ENCODE results near the gene CRACR2A.

- TF ChIP-seq ELK1 (IDR thresholded peaks at IDR 0.05; ENCODE audit: borderline replicate concordance, low read depth, low read length) (no peak), RFX5 (IDR thresholded peaks at IDR 0.05; ENCODE audit: low read depth, low read length) (no peak), POLR2A (IDR thresholded peaks at IDR 0.05; ENCODE audit: low read depth, low read length) (no peak)
- TF ChIP-seq, protein P1, sequence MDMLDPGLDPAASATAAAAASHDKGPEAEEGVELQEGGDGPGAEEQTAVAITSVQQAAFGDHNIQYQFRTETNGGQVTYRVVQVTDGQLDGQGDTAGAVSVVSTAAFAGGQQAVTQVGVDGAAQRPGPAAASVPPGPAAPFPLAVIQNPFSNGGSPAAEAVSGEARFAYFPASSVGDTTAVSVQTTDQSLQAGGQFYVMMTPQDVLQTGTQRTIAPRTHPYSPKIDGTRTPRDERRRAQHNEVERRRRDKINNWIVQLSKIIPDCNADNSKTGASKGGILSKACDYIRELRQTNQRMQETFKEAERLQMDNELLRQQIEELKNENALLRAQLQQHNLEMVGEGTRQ (IDR thresholded peaks at IDR 0.05; ENCODE audit: low read depth, low read length), result no peak
- TF ChIP-seq, protein P2, sequence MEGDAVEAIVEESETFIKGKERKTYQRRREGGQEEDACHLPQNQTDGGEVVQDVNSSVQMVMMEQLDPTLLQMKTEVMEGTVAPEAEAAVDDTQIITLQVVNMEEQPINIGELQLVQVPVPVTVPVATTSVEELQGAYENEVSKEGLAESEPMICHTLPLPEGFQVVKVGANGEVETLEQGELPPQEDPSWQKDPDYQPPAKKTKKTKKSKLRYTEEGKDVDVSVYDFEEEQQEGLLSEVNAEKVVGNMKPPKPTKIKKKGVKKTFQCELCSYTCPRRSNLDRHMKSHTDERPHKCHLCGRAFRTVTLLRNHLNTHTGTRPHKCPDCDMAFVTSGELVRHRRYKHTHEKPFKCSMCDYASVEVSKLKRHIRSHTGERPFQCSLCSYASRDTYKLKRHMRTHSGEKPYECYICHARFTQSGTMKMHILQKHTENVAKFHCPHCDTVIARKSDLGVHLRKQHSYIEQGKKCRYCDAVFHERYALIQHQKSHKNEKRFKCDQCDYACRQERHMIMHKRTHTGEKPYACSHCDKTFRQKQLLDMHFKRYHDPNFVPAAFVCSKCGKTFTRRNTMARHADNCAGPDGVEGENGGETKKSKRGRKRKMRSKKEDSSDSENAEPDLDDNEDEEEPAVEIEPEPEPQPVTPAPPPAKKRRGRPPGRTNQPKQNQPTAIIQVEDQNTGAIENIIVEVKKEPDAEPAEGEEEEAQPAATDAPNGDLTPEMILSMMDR (conservative IDR thresholded peaks at IDR 0.05; ENCODE audit: low read depth, low read length), result no peak
Measured at GRCh38 chr12:3732901-3733300, 20.0 kb downstream of the CRACR2A start.

Measured in IMR-90 (cell line).